Measurements from ENCODE around the gene AP2A2.
"Not testable (repeated sequence)": the region's sequence is repeated elsewhere in the genome, so short reads cannot be mapped to it uniquely, and the experiment has no call there.

AP2A2 gene

GRCh38 chr11:957212-957920, 31.7 kb downstream of the AP2A2 start:
- FAIRE-seq, result no peak

GRCh38 chr11:958101-958500, 32.4 kb downstream of the AP2A2 start:
- FAIRE-seq, result no peak

DNA sequence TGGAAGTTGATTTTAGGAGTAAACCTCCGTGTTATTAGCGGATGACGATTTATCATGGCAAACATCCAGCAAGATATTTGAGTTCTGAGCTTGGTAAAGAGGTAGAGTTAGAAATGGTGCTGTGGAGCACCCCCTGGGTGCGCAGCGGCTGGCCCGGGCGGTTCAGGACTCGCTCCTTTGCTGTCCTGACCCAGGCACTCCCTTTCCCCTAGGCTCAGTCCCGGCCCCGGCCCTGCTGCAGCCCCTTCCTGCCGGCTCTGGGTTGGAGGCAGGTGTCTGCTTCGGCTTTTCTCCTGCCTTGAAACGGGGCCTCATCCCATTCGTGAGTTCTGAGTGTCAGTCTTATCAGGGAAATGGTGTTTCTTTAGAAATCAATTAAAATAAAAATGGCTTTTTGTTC, 33.4 kb downstream of the AP2A2 start:
- no peak for FAIRE-seq

- no peak for FAIRE-seq
These were observed 33.9 kb downstream of the AP2A2 start for GRCh38 chr11:959608-960007.

DNA sequence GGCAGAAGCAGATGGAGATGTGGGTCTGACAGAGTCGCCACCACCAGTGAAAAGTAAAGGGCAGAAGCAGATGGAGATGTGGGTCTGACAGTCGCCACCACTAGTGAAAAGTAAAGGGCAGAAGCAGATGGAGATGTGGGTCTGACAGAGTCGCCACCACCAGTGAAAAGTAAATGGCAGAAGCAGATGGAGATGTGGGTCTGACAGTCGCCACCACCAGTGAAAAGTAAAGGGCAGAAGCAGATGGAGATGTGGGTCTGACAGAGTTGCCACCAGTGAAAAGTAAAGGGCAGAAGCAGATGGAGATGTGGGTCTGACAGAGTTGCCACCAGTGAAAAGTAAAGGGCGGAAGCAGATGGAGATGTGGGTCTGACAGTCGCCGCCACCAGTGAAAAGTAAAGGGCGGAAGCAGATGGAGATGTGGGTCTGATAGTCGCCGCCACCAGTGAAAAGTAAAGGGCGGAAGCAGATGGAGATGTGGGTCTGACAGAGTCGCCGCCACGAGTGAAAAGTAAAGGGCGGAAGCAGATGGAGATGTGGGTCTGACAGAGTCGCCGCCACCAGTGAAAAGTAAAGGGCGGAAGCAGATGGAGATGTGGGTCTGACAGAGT, 35.7 kb downstream of the AP2A2 start:
- FAIRE-seq, result not testable (repeated sequence)

DNA sequence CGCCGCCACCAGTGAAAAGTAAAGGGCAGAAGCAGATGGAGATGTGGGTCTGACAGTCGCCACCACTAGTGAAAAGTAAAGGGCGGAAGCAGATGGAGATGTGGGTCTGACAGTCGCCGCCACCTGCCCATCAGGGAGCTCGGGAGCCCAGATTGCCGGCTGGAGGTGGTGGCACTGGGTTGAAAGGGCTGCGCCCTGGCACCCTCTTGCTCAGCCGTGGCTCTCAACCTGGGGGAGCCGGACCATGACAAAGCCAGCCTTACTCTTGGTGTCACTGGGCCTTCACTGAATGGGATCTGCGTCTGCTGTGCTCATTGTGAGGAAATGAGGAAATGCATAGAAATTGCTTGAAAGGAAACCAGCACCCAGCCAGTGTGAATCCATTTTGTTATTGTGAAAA, 36.3 kb downstream of the AP2A2 start:
- FAIRE-seq, result no peak

DNA sequence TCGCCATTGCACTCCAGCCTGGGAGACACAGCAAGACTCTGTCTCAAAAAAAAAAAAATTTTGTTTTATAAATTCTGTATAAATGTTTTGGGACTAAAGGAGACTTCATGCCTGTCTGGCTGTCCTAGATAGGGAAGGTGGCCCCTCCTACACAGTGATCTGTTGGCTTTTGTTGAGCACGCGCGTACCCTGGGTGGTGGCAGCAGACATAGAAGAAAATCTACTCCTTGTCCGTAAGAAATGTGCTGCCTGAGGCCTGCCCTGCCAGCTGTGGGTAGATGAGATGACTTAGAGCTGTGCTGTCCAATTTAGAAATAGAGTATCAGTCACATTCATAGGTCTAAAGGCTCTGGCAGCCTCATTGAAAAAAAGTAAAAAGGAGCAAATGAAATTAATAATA, 37.0 kb downstream of the AP2A2 start:
- FAIRE-seq, result no peak

DNA sequence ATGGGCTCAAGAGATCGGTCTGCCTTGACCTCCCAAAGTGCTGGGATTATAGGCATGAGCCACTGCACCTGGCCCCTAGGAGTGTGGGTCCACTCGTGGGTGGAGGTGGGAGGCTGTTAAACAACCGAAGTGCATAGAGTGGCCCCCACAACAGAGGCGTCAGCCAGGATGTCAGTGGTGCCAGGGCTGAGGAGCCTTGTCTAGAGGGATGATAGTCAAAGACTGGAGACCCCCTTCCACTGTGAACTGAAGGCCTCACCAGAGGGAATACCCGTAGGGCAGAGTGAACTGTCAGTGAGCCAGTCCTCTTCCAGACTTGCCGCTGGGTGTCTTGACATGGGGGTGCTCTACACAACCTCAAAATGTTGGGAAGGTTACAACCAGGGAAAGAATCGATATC, 38.2 kb downstream of the AP2A2 start:
- FAIRE-seq, result no peak

- no peak for FAIRE-seq
These were observed 39.6 kb downstream of the AP2A2 start for GRCh38 chr11:965206-965775.

DNA sequence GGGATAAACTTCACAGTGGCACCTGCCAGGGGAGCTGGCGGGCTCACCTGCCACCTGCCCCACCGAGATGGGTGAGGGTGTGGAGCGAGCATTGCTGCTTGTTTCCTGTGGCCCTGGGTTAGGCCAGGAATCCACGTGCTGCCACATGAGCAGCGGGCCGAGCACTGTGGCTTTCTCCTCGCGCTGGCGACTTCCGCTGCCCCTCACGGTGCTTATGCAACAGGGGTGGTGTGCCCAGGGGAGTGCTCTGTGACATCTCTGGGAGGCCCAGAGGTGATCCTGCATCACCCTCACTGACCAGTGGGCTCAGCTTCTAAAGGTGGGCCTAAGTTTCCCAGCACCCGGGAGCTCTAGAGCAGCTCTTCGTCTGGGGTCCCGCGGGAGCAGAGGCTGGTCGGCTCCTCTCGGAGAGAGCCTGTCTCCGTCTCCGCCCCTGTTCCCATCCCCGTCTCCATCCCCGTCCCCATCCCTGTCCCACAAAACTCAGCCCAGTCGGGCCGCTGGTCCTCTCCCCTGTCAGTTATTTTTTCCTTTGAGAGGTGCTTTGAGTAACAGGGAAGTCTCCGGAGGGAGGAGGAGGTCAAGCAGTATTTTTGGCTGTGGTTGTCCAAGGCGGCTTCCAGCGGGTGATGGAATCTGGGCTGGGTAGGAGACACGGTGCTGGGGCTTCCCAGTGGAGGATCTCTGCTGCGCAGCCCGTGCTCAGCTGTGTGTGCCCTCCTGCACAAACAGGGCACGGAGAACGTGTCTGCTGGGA, 42.5 kb downstream of the AP2A2 start:
- FAIRE-seq, result no peak

GRCh38 chr11:968822-969221, 43.2 kb downstream of the AP2A2 start:
- FAIRE-seq, result no peak

- FAIRE-seq, result no peak
These were observed 44.1 kb downstream of the AP2A2 start for GRCh38 chr11:969651-970205.

- no peak for FAIRE-seq
These were observed 44.7 kb downstream of the AP2A2 start for GRCh38 chr11:970319-970871.

GRCh38 chr11:971092-971690, 45.5 kb downstream of the AP2A2 start:
- no peak for FAIRE-seq

GRCh38 chr11:971731-972365, 46.2 kb downstream of the AP2A2 start:
- no peak for FAIRE-seq

GRCh38 chr11:972523-973211, 47.0 kb downstream of the AP2A2 start:
- FAIRE-seq, result no peak

GRCh38 chr11:973237-973636, 47.6 kb downstream of the AP2A2 start:
- no peak for FAIRE-seq

DNA sequence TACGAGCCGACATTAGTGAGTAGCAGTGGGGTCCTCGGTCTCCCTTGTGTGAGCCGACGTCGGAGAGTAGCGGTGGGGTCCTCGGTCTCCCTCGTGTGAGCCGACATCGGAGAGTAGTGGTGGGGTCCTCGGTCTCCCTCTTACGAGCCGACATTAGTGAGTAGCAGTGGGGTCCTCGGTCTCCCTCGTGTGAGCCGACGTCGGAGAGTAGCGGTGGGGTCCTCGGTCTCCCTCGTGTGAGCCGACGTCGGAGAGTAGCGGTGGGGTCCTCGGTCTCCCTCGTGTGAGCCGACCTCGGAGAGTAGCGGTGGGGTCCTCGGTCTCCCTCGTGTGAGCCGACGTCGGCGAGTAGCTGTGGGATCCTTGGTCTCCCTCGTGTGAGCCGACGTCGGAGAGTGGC, 49.7 kb downstream of the AP2A2 start:
- not testable (repeated sequence) for FAIRE-seq

- no peak for FAIRE-seq
These were observed 50.2 kb downstream of the AP2A2 start for GRCh38 chr11:975827-976226.

- no peak for FAIRE-seq
These were observed 50.9 kb downstream of the AP2A2 start for GRCh38 chr11:976431-977160.

Measured in A204.1 (cell line).